Medulla oblongata (tissue), 1 donor: ENCODE measurements around the gene ZBTB33.

Experiments used
- DNase-seq: peaks from one replicate; pipeline ENCODE4 v3.0.0-alpha.2; 2015; ENCODE audit errors: extremely low spot score

The ZBTB33 gene

DNA sequence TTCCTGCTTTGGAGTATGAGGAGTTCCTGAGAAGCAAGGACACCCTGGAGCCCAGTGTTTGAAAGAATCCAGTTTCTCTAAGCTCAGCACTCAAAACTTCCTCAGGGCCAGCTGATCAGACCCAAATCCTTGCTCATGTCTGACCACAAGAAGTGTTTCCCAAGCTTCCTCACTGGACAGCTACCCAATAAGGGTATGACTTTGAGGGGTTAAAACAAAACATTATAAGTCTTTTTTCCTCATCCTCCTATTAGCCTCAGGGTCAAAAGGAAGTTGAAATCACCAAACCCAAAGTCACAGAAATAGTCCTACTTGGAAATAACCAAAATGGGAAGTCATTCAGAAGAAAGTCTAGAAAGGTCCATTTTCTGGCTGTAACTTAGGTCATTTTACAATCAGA lies 13.7 kb downstream of the ZBTB33 start:
- peak; percentile 29 for DNase-seq

DNA sequence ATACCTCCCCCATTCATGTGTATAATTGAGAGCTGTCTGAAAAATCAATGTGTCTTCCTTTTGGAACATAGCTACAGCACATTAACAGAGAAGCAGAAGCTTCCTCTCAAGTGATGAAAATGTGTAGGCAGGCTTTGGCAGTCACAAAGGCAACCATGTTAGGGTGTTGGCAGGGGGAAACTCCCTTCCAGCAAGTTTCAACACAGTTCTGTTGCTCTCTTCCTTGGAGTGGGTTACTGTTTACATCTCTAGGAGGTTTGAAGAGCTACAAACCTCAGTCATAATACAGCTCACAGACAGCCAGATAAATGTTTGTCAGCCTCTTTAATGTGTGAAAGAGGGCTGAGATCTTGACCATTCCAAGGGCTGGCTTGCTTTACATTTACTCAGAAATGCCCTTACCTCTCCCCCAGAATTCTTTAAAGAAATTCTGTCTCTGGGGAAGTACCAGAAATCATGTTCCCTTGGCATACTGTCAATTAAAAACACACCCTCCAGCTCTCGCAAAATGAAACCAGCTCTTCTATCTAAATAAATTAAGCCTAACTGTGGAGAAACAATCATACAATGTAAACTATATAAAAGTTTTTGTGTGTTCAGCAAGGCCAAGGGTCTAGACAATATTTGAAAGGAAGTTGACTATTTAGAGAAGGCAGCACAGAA lies 18.9 kb downstream of the ZBTB33 start:
- no peak for DNase-seq

DNA sequence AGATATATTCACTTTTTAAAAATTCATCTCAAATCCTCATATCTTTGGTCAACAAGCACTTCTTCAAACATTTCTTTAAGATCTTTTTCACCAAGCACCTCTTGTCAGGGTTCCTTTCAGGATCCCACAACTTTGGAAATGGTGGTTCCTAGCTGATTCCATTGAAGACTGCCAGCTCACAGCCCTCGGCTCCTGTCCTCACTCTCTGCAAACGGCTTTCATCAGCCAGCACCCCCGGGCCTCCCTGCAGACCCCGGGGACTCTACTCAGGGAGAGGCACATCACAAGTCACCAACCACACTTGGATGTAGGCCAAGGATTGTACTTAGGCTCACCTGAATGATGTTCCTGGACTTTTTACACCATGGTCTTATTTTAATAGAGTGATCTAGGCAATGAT lies 20.0 kb downstream of the ZBTB33 start:
- no peak for DNase-seq

DNA sequence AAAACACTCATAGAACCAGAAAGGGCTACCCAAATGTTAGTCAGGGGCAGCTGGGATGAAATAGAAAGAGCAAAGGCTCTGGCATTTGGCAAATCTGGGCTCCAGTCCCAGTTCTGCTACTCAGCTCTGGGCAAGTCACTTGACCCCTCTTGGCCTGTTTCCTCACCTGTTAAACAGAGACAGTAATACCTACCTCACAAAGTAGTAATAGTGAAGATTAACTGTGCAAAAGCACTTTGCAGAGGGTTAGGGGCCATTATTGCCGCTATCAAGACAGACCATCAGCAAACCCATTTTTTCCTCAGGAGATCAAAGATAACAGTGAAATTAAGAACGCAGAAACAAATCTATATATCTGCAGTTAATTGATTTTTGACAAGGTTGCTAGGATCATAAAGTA lies 20.6 kb downstream of the ZBTB33 start:
- no peak for DNase-seq

DNA sequence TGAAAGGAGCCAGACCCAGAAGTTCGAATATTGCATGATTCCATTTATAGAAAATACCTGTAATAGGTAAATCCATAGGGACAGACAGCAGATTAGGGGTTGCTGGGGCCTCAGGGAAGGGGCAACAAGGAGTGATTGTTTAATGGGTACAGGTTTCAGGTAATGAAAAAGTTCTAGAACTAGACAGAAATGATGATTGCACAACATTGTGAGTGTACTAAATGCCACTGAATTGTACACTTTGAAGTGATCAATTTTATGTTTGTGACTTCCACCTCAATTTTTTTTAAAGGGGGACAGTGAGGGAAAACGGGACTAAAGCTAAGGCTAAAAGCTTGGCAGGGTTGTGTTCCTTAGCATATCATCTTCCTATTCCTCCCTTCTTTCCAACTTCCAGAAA lies 23.5 kb downstream of the ZBTB33 start:
- DNase-seq, result no peak

DNA sequence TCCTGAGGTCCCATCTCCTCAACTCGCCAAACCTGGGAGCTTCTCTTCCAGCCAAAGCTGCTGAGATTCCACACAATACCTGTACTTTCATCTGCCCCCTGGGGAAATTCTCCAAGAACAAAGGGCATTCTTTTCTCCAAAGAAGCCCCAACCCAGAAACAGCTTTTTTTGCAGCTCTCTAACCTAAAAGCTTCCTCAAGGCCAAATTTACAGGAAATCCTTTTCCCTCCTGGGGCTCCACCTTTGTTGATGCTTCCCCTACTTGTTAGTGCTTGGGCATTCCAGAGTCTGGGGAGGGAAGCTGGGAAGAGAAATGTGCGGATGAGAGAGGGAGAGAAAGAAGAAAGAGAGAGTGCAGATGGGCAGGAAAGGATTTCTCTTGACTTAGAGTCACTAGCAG lies 24.3 kb downstream of the ZBTB33 start:
- DNase-seq, result no peak

DNA sequence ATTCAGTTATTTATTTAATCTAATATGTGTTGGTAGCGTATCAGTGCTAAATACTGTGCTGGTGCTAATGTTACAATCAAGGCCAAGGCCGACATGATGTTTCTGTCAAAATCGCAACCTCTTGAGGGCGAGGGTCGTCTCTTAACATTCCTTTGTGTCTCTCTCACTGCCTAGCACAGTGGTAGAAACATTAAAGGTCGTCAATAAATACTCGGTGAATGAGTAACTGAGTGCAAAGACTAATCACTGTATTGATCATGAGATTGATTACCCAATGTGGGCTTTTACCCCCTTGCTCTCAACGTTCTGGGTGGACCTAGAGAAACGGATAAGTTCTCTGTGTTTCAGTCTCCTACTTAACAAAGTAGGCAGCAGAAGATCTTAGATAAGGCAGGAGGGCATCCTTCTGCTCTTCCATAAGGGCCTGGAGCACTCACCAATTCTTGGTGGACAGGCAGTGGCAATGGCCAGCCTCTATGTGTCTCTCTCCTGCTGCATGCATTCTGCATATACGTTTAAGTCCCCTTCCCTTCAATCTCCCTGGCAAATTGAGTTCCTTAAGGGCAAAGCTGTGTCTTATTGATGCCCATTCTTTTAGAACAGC lies 30.5 kb downstream of the ZBTB33 start:
- no peak for DNase-seq

DNA sequence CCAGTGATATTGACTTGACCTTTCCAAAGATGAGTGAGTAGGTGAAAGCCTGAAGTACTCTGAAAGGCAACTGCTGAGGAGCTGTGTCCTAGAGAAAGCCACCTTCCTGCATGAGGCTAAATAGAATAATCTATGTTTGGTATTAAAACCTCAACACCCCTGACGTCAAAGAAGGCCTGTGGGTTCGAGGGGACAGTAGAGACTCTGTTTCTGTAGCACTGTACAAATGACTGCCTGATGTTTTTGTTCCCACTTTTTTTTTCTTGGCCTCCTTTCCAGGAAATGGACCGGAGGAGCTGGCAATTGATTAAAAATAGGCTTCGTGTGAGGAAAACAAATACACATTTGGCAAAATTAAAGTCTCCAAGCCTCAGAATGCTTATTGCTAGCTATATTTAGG lies 31.1 kb downstream of the ZBTB33 start:
- DNase-seq, result no peak

DNA sequence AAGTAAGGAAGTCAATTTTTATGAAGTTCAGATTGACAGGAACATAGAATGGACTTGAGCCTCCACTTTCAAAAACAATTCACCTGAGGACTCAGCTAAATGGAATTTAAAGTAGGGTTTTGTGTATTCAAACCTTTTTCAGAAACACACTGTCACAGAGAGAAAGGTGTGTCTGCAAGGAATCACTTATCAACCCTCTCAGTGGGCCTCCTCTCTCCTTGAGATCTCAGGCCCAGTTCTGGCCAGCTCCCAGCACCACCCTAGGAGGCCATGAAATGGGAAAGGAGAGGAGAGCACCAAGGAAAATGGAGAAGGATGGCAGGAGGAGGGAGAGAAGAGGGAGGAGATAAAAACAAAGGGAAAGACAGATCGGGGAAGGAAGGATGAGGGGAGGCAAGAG lies 32.1 kb downstream of the ZBTB33 start:
- DNase-seq, result no peak

DNA sequence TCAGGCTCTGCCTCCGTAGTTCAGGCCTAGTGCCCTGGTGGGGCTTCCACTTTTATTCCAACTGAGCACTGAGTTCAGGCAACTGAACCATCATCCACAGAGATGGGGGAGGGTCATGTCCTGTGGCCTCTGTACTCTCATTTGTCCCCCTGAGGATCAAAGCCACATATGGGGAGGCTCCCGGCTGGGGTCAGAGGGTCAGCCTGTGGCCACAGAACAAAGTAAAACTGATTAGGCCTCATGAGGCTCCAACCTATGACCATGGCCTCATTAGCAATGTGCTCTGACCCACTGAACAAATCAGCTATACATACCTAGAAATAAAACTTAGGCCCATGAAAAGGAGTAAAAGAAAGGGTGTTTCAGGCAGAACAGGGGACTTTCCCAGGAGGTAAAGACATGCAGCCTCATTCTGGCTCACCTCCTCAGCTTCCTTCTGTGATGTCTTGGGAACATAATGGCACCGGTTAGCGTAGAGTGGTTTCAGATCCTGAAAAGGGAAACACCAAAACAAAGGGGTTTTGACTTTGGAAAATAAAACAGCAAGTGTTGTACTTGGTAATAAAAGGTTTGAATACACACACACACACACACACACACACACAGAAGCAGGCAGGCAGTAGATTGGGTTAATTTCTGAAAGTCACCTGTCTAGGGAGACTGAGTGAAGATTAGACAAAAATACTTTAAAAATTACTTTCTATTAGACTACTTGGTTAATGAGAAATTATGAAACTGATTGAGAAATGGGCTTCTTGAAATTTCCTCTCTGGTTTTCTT lies 36.3 kb downstream of the ZBTB33 start:
- DNase-seq, result no peak

DNA sequence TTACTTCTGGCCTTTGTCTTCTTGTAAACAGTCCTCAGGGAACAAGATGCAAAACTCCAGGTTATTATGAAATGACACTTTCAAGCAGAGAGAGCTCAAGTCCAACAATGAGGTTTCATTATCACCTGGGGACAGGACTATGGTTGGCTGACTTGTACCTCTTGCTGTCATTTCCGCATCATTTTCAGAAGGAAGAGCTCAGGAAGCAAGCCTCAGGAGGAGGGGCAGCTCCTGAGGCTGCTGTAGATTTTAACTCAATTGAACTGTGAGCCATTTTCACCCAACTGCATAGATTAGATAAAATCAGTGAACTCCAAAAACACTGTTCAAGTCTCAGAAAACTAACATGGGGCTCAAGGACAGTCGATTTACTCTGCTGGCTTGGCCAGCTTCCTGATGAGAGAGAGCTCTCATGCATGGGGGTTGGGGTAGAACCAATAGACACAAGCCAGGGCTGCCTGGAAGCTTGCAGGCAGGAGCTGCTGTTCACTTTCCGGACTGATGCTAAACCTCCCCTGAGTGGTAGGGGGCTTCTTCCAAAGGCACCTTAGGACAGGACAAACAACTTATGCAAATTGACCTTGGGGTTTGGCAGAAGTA lies 37.0 kb downstream of the ZBTB33 start:
- DNase-seq, result no peak

DNA sequence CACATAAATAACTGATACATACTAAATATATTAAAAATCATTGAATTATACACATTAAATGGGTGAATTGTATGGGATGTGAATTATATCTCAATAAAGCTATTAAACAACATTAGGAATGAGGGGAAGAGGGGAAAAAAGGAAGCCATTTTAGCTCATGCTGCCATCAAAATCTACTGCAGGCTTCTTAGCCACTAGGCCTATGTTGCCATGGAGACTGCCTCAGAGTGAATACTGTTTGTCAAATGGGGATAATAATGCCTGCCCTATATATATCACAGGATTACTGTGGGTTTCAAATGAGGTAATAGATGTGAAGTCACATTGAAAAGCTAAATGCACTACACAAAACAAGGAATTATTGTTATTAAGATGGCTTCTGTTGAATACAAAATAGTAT lies 39.5 kb downstream of the ZBTB33 start:
- DNase-seq, result no peak

DNA sequence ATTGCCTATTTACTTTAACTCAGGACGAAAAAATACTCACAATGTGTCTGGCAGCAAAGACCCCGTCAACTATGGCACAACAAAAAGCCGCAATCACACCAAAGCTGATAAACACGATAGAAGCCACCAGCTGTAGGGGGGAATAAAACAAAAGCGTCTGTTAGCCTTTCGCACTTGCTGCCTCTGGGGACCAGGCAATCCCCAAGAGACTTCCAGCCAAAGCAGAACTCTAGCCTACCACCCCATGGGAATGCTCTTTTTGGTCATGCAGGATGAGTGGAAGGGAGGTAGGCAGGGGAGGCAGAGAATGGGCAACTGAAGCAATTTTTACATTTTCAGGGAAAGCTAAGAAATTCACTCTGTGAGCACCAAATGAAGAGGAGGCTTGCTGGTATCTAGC lies 40.6 kb downstream of the ZBTB33 start:
- no peak for DNase-seq

DNA sequence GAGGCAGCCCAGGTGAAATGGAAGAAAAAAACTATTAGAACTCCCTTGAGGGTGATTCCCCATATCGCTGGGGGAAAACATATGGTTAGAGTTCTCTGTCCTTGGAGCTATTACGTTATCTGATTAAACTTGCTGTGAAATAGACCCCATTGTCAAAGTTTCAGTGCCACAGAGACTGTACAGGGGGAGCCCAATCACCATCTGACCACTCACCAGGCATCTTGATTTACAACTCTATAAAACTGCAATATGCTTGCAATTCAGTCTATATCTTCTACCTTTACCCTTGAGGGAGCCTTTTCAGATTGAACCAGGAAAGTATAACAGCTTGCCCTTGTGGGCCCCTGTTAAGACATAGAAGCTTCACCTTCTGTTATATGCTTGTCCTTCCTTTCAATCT lies 42.4 kb downstream of the ZBTB33 start:
- no peak for DNase-seq

DNA sequence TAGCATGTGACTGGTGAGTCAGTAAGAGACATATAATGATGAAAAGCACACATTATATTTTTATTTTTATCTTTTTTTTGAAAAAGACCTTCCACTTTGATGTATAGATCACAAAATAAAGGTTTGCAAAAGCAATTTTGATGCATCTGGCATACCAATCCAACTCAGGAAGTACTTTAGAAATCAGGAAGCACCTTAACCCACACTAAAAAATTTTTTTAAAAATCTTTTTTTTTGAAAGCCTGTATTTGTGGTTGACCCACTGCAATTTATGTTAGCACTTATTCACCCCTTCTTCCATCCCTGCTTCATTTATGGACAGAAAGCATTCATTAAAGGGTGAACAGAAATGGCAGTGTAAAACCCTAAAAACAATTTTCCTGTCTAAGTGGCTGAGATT lies 44.0 kb downstream of the ZBTB33 start:
- DNase-seq, result no peak

DNA sequence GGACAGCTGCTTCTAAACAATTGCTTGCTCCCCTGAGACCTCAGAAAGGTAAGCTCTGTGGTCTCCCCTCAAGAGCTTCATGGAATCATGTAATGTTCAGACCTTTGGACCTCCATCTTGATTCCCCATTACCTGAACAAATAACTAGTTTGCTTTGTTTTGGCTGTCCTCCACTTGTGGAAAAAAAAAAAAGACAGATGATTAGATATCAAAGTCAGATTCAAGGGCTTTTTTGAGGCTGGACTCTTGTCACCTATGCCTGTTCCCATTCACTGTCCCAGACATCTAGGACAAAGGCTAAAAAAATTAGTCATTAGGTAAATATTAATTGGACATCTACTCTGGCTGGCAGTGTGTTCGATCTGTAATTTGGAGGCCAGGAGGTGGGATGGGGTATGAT lies 47.3 kb downstream of the ZBTB33 start:
- no peak for DNase-seq

DNA sequence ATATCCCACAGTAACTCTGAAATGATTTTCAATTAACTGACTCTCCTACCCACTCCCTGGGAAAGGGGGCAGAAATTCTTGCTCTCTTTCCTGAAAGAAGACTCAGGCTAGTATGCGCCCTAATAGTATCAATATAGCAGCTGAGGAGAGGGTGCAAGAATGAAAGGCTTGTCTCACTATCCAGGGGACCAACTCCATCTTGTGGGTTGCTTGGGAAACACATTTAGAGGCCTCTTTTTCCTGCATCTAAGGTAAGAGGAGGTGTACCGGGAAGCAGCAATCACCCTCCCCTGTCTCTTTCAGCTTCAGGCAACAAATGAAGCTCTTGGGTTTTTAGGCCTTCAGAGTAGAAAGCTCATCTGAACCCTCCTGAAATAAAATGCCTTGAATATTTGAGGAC lies 49.3 kb downstream of the ZBTB33 start:
- no peak for DNase-seq

DNA sequence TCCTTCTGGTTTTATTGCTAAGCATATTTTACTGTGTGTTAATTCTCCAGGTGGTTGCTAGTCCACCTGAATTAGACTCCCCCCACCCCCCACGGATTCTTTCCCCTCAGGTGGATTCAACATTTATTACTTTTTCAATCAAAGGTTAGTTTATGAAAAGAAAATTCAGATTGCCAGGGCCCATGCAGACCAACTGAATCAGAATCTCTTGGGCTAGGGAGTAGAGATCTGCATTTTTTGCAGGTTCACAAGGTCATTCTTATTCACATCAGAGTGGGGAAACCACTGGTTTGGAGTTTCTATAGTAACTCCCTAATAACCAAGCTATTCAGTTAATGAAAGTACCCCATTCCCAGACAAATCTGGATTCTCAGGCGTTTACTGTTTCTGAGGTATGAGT lies 50.9 kb downstream of the ZBTB33 start:
- DNase-seq, result no peak

DNA sequence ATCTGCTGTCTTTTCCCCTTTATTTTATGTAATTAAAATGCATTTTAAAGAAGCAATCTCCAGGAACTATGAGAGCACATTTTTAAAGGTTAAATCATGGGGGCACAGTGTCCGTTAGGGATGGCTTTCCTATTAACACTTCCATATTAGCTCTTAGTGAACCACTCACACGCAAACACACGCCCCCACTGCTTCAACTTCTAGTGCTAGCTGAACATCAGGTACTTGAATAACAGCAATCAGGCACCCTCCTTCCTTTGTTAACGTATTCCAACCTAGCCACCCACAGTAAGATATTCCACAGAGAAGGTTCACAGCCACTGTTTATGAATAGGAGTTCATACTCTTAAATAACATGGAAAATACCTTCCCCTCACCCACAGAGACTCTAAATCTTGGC lies 51.3 kb downstream of the ZBTB33 start:
- no peak for DNase-seq

DNA sequence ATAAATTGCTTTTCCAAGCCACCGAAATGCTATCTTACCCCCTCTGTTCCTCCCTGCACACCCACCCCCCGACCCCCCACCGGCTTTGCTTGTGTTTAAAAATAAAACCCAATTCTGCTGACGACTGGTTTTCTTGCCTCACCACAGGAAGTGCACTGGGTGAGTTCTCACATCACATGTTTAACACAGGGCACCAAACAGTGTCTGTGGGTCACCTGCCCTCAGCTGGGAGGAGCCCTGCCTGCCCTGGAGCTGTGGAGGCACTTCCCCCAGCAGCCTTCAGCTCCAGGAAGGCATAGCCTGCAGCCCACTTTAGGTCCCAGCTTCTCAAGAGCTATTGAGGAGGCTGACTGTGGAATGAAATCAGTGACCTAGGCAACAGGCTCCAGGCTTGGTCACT lies 51.8 kb downstream of the ZBTB33 start:
- DNase-seq, result no peak

DNA sequence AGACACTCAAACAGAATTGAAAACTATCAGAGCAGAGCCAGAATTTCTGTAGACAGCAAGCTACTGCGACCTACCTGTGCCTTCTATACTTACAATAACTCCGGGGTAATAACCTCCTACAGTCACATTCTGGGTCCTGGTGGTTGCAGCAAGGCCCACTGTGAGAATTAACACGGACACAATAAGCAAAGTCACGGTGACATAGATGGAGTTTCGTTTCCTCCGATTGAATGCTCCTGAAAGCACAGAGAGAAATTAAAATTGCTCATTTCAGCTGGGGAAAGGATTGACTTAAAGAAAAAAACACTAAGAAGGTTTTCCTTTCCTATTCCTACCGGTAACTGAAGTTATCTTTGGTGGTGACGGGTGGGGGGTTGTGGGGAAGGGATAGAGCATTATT lies 53.6 kb downstream of the ZBTB33 start:
- DNase-seq, result no peak

DNA sequence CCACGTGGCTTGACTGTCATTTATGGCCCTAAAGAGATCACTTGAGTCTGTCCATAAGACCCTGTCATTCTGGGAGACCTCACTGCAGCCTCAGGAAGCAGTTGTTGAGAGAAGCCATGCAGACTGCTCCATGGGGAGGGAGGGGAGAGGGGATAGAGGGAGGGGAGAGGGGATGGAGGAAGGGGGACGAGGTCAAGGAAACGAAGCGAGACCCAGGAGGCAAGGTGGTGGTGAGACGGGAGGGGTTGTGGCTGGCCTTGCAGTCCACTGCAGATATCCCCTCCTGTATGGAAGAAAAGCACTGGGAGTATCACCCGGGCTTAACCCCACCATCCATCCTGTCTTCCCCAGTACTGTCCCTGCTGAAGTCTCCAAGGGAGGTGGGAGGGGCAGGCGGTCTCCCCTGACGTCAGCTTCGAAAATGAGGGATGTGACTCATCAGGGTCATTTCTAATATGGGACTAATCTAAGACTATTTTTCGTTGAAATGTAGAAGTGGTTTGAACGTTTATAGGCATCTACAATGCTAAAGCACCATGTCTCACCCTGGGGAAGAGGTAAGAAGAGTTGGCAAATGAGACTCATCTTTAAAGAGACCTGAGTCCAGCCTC lies 55.0 kb downstream of the ZBTB33 start:
- no peak for DNase-seq

DNA sequence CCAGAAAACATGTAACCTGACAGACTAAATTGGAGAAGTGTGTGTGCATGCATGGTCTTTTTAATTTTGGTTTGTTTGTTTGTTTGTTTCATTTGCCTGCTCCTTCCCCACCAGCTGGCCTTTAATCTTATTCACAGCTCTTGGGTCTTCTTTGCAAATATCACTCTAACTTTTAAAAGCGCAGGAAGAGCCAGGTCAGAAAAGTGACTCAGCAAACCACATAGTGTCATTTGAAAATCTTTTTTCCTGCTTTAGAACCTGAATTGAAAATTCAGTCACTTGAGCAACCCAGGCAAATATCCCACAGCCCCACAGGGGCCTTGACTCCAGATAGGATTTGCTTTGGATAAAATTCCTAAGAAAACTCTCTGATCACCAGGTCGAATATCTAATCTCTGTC lies 56.0 kb downstream of the ZBTB33 start:
- DNase-seq, result no peak
